NCI-H146 (cell line): ENCODE results near the gene RBM44.
A peak's percentile ranks its signal among the peaks of the same experiment; 100 is the strongest.

Experiments
- DNase-seq: peaks from one replicate; lab custom pipeline; 2025; lab: John Stamatoyannopoulos, UW

The RBM44 gene

GRCh38 chr2:237872178-237872887 is 73.8 kb downstream of the RBM44 start:
- no peak for DNase-seq

GRCh38 chr2:237873421-237873831 is 74.8 kb downstream of the RBM44 start:
- no peak for DNase-seq

- DNase-seq, result no peak
Observed at GRCh38 chr2:237873897-237874551, 75.4 kb downstream of the RBM44 start.

DNA sequence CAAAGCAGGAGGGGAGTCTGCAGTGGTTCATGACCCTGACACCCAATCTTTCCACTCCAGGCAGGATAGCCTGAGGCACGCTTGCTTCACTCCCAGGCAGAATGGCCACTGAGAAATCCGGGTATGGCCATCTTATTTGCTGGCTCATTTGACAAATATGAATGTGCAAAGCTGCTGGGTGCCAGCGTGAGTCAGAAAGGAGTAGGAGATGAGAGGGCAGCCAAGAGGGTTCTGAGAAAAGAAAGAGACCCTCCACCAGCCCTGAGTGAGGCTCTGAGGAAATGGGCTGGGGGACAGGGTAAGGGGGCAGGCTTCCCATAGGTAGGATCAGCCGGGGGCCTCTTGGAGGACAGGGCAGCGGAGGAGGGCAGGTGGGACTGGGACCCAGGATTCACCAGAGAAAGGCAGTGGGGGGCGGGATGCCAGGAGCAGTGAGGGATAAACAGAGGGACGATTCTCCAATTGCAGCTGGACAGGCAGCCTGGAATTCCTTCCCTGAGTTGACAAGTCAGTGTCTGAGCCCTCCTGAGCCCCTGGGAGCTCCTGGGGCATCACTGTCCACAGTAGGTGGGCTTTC is 76.1 kb downstream of the RBM44 start:
- DNase-seq, result no peak

- DNase-seq, result no peak
Observed at GRCh38 chr2:237875256-237876060, 76.9 kb downstream of the RBM44 start.

DNA sequence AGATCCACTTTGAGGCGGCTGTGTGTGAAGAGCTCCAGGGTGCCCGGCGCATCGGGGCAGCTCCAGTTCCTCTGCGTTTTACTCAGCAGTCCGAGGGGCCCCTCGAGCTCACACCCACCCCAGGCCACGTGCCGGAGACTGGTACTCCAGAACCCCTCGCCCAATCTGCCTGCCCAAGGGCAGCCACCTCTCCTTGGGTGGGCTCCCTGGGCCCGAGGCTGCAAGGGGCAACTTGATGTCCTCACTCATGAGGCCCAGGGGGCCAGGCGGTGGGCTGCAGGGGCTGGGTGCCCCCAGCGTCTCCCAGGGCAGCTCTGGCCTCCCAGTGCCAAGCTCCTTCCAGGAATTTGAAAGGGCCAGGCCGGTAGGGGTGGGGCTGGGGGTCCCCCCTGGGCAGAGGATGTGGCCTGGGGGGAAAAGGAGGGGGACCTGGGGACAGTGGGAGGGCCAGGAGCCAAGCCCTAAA is 77.5 kb downstream of the RBM44 start:
- DNase-seq, result no peak

GRCh38 chr2:237876532-237876931 is 78.0 kb downstream of the RBM44 start:
- no peak for DNase-seq

DNA sequence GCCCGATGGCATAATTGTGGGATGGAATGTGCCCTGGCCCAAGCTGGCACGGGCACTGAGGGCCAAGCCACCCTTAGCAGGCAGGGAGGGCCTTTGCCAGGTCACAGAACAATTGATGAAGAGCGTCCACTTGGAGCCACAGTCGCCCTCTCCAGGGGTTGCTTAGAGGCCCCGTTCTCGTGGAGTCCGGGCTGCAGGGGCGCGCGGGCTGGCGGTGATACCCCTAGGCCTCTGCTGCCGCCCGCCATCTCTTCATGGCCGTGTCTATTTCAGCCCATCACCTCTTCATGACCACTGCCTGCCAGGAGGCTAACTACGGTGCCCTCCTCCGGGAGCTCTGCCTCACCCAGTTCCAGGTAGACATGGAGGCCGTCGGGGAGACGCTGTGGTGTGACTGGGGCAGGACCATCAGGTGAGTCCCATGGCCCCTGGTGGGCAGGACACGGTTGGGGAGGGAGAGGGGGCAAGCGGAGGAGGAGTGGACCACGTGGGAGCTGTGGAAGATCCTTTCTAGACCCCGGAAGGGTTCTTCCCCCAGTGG is 78.4 kb downstream of the RBM44 start:
- DNase-seq, result no peak

DNA sequence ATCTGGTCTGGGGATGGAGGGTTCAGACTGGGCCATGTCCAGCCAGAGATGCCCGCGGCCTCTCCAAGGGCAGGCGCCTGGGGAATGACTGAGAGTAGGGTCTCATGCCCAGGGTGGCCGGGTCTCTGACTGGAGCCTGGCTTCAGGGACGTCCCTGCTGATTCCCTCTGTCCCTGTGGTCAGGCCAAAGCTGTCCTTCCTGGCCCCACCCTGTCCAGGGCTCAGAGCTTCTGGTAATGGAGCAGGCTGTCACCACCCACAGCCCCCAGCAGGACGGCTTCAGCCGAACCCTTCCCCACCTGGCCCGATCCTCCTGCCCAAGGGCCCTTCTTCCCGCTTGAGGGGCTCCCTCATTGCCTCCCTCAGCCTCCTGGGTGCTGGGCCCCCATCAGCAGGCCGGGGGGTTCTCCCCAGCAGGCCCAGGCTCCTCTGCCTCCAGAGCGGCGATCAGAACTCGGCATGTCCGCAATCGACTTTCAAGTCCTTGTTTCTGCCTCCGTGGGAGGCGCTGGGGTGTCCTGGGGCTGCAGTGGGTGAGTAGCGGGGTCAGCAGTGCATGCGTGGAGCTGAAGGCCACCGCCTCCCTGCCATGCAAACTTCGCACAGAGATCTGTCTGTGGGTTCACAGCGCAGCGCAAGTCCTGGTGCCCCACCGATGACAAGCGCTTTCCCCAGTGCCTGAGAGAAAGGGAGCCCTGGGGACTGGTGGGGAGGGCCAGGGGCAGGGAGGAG is 79.2 kb downstream of the RBM44 start:
- no peak for DNase-seq

- no peak for DNase-seq
Observed at GRCh38 chr2:237878321-237879057, 79.9 kb downstream of the RBM44 start.

DNA sequence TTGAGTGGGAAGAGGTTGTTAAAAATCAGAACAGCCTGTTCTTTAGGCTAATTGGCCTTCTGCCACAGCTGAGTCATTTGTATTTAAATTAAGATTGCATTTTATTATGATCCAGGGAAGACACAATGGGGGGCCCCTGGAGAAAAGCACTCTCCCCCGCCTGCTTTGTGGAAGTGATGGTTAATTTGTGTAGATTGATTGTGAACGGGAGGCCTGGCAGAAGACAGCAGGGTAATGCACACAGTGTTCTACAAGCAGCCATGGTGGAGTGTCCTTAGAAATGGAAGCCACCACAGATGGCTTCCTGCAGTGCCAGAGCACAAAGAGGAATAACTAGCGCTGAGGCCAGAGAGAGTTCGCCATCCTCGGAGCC is 80.5 kb downstream of the RBM44 start:
- peak; percentile 80 for DNase-seq

DNA sequence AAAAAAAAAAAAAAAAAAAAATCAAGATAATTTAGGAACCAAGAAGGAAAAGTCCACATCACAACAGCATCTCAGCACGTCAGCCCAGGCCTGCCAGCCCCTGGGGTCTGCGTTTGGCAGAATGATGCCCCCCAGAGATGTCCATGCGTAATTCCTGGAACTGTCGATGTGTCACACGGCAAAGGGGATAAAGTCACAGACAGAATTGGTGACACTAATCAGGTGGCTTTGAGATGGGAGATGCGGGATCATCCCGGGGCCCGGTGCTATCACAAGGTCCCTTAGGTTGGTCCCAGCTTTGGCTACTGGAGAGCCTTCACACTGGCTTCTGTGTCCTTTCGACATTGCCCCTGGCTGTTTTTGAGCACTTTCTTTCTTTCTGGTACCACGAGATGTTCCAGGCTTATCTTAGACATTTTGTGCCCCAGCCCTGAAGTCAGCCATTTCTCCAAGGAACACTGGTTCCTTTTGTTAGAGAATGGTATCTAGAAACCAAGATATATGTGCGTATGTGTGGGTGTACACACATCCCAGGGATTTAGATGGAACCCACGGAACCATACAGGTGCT is 81.5 kb downstream of the RBM44 start:
- DNase-seq, result no peak

GRCh38 chr2:237882510-237883481 is 84.2 kb downstream of the RBM44 start:
- no peak for DNase-seq

- no peak for DNase-seq
Observed at GRCh38 chr2:237883951-237884446, 85.4 kb downstream of the RBM44 start.

DNA sequence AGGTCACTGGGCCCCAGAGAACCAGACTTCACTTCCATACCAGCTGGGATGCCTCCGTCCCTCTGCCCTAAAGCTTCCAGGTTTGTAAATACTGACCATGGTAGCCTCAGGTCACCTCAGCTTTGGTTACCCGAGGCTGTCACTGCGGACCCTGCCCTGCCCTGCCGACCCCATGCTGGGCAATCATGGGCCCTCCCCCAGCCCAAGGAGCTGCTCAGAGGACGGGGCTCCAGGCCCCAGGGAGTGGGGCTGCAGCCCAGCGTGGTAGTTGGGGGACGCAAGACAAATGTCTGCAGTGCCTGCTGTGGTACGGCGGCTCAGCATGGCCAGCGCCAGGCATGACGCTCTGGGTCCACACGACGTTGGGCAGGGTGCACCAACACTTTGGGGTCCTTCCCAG is 86.1 kb downstream of the RBM44 start:
- no peak for DNase-seq

DNA sequence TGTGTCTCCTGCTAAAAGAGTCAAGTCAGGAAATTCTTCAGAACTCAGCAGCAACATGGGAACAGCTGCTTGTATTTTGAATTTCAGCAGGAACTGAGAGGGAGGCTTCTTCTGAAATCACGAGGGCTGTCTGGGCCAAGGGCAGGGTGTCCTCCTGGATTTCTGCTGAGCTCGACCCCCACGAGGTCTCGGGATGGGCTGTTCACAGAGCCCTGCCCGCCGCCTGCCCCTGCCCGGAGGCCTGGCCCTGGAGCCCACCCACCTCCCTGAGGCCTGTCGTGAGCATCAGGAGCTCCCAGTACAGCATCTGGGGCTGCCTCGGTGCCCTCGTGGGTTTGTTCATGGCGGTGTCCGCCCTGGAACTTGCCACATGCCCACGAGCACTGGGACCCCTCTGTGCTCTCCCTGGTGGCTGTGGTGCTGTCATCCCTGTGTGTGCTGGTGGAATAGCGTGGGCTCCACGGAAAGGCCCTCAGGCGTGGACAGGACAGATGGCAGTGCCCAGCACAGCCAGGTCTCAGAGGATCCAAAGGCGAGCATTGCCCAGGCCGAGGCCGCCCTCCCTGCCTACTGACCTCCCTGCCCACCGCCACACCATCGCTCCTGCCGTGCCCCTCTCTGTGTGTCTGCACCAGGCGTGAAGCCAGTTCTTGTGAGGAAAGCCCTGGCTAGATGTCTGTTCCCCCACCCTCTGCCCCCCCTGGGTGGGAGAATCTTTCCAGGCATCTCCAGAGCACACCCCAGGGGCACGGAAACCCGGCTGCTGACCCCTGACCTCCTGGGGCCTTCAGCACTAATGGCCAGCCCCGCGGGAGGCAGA is 86.7 kb downstream of the RBM44 start:
- no peak for DNase-seq

DNA sequence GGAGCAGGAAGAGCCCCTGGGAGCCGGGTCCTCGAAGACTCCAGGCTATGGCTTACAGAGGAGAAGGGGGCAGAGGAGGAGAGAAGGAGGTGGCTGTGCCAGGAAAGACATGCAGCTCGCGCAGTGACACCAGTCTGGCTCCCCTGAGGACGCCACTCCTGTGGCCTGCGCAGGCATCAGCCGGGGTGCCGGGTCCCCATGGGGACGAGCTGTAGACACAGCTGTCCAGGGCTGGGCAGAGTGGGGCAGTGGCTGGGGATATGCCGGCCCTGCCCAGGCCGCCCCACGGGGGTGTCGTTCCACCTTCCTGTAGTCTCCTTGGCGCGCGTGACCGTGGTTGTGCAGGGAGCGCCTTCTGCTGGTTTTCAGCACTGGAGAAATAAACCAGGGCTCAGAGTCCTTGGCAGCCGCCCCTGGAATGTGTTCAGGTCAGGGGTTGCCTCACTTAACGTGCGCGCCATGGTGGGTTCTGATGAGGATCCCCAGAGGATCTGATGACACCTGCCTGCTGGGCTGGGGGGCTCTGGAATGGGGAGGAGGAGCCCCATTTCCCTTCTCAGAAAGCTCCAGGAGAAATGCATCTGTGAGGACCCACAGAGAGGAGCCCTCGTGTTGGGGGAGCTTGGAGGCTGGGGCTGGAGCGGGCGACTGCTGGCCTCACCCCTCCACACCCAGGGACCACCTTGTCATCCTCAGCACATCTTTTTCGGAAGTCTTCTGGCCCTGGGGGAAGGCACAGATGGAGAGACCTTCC is 87.5 kb downstream of the RBM44 start:
- no peak for DNase-seq
